OCI-LY7 (cell line): ENCODE results near the gene RETSAT. TPM values are rescaled to one million over a fixed set of nuclear protein-coding genes. Genes with fewer than 3 reads are reported as not detected.

Experiments used
- BruUV-seq: library from RNA; stranded (reverse); fragments of 400-500 nt; replicated peaks from 2 replicates; lab custom pipeline; 2021; lab: Mats Ljungman, UMichigan
- CTCF ChIA-PET: fragments of 300-600 bp; sonication (Branson Sonifier 250); formaldehyde crosslinking; loops from one replicate; lab custom pipeline; 2022; ENCODE audit warnings: antibody characterized with exemption; ENCODE audit not compliant: unreplicated experiment; lab: Charles Lee
- POLR2A ChIA-PET: fragments of 300-600 bp; sonication (Branson Sonifier 250); formaldehyde crosslinking; loops from one replicate; lab custom pipeline; 2022; ENCODE audit warnings: antibody characterized with exemption; lab: Charles Lee
- DNase-seq: peaks from one replicate; pipeline ENCODE4 v3.0.0-alpha.2; 2015; ENCODE audit warnings: low spot score
- H2AFZ ChIP-seq: fragments of 200-600 bp; sonication (generic), shearing (Covaris generic); 2 replicates; pipeline ENCODE4 v1.6.1; 2014; ENCODE audit warnings: mild to moderate bottlenecking, antibody characterized with exemption, low read length, moderate library complexity
- H3K27ac ChIP-seq: fragments of 200-600 bp; sonication (generic); 2 replicates; pipeline ENCODE4 v1.5.1; 2014; ENCODE audit warnings: mixed run types, low read depth, mild to moderate bottlenecking, moderate library complexity, low read length, inconsistent platforms; ENCODE audit not compliant: poor library complexity, severe bottlenecking
- H3K36me3 ChIP-seq: fragments of 200-600 bp; sonication (generic); 2 replicates; pipeline ENCODE4 v1.6.1; 2014; ENCODE audit warnings: mild to moderate bottlenecking, antibody characterized with exemption, low read length, moderate library complexity, mixed read lengths; ENCODE audit not compliant: insufficient read depth
- H3K4me1 ChIP-seq: fragments of 200-600 bp; sonication (generic); 2 replicates; pipeline ENCODE4 v1.5.1; 2014; ENCODE audit warnings: mild to moderate bottlenecking, low read length; ENCODE audit not compliant: insufficient read depth, poor library complexity, severe bottlenecking
- H3K4me2 ChIP-seq: fragments of 200-600 bp; sonication (generic); 2 replicates; pipeline ENCODE4 v1.6.1; 2014; ENCODE audit warnings: mild to moderate bottlenecking, low read length
- H3K4me3 ChIP-seq: fragments of 200-600 bp; sonication (generic); 2 replicates; pipeline ENCODE4 v1.5.1; 2014; ENCODE audit warnings: mild to moderate bottlenecking, low read depth, low read length; ENCODE audit not compliant: poor library complexity, severe bottlenecking
- H3K79me2 ChIP-seq: fragments of 200-600 bp; sonication (generic); 2 replicates; pipeline ENCODE4 v1.6.1; 2016; ENCODE audit warnings: low read depth, mild to moderate bottlenecking, low read length, moderate library complexity, mixed read lengths; ENCODE audit not compliant: insufficient read depth
- H3K9me2 ChIP-seq: fragments of 200-600 bp; sonication (generic); 2 replicates; pipeline ENCODE4 v1.6.1; 2016; ENCODE audit warnings: mild to moderate bottlenecking, low read length, mixed read lengths; ENCODE audit not compliant: insufficient read depth
- H3K9me3 ChIP-seq: fragments of 200-600 bp; sonication (generic); 2 replicates; pipeline ENCODE4 v1.6.1; 2014; ENCODE audit warnings: mild to moderate bottlenecking, mixed run types, low read length, mixed read lengths
- H4K20me1 ChIP-seq: fragments of 200-600 bp; sonication (generic); 2 replicates; pipeline ENCODE4 v1.6.1; 2014; ENCODE audit warnings: mild to moderate bottlenecking, antibody characterized with exemption, low read length, moderate library complexity, mixed read lengths; ENCODE audit not compliant: insufficient read depth
- EZH2phosphoT487 ChIP-seq: fragments of 200-600 bp; sonication (generic); IDR thresholded peaks from 2 replicates; pipeline ENCODE4 v1.6.1; 2018; ENCODE audit warnings: low read depth, borderline replicate concordance, mild to moderate bottlenecking, mixed run types, antibody characterized with exemption, low read length, moderate library complexity, mixed read lengths
- intact Hi-C: fragments of 100-400 bp; cut with micrococcal nuclease; formaldehyde crosslinking; loops from one replicate; pipeline ENCODE4 v1.10.0; 2022; ENCODE audit not compliant: unreplicated experiment
- total RNA-seq, 2 experiments: library from RNA; depleted of rRNA in 1 of 2; stranded (reverse); fragments of >200 nt in 1 of 2; shearing (Covaris generic) in 1 of 2; gene quantifications; 2 replicates each; pipeline ENCODE4 v1.2.3, GENCODE V29; 2014 to 2022
- TF ChIP-seq, protein P1 (sequence below): fragments of 200-600 bp; sonication (generic); conservative IDR thresholded peaks from 2 replicates; pipeline ENCODE4 v1.5.1; 2014; ENCODE audit warnings: mild to moderate bottlenecking, antibody characterized with exemption, low read length, moderate library complexity, mixed read lengths

RETSAT gene
- total RNA-seq, 2 experiments from 2014 or later: 14.1 to 19.9 TPM

DNA sequence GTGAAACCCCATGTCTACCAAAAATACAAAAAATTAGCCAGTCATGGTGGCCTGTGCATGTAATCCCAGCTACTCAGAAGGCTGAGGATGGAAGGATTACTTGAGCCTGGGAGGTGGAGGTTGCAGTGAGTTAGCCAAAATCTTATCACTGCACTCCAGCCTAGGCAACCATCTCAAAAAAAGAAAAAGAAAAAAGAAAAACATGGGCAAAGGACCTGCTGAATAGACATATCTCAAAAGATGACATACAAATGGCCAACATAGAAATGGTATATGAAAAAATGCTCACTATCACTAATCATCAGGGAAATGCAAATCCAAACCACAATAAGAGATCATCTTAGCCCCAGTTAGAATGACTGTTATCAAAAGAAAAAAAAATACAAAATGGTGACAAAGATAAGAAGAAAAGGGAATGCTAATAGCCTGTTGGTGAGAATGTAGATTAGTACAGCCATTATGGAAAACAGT, 25.1 kb downstream of the RETSAT start:
- Histone ChIP-seq H3K27ac (no peak overlapping the region), H3K9me3 (no peaks in the 10 kb centered on the region), H3K9me2 (no peaks in the 10 kb centered on the region), H4K20me1 (peaks cover 21% of the 10 kb centered on the region), H3K36me3 (peaks cover 31% of the 10 kb centered on the region), H3K4me2 (peak overlapping the region; percentile 99), H2AFZ (no peak overlapping the region), H3K4me1 (peaks cover 20% of the 10 kb centered on the region), H3K4me3 (peak overlapping the region; percentile 93), H3K79me2 (peaks cover 42% of the 10 kb centered on the region)
- intact Hi-C loops: no loop called here
- CTCF ChIA-PET: no interaction called here
- DNase-seq: no peak
- BruUV-seq: no TSS peak
- no peak for TF ChIP-seq EZH2phosphoT487
- TF ChIP-seq, protein P1, sequence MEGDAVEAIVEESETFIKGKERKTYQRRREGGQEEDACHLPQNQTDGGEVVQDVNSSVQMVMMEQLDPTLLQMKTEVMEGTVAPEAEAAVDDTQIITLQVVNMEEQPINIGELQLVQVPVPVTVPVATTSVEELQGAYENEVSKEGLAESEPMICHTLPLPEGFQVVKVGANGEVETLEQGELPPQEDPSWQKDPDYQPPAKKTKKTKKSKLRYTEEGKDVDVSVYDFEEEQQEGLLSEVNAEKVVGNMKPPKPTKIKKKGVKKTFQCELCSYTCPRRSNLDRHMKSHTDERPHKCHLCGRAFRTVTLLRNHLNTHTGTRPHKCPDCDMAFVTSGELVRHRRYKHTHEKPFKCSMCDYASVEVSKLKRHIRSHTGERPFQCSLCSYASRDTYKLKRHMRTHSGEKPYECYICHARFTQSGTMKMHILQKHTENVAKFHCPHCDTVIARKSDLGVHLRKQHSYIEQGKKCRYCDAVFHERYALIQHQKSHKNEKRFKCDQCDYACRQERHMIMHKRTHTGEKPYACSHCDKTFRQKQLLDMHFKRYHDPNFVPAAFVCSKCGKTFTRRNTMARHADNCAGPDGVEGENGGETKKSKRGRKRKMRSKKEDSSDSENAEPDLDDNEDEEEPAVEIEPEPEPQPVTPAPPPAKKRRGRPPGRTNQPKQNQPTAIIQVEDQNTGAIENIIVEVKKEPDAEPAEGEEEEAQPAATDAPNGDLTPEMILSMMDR: no peak
- POLR2A ChIA-PET: interaction anchor here (2.6 kb wide), 1 partner anchor 20 kb away, joined by 8 read pairs; no protein-coding TSS in a partner anchor

DNA sequence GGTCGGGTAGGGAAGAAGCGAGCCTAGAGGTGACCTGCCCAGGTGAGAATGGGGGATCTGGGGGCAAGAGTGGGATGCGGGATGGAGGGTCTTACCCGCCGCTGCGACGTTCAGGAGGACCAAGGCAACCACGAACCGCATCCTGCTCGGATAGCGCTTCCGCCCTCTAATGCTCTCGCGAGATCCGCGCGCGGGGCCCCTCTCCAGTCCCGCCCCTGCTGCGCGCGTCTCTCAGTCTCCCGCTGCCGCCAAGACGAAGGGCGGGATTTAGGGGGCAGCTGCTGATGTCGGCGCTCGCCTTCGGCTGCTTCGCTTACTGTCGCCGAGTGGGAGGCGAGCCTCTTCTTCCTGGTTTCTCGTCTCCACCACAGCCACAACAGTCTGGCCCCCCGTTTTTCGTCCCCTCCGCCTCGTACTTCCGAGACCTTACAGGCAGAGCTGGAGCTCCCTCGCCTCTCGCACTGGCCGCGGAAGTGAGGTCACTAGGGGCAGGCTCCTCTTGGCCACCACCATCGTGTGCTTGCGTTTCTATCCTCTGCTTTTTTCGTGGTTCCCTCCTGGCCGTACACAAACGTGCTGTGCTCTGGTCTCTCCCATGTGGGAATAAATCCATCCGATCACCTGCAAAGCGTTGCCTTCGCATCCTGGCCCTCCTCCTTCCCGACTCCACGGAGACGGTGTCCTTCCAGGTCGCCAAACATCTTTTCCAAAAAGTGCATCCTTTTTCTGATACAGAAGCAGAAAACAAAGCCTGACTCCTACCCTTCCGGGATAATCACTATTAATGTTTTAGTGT, 26.3 kb downstream of the RETSAT start, which contains the start of gene TGOLN2:
TGOLN2 (minus strand) TSS at position 168 of the 796 bp plus-strand sequence; CDS start at position 141, 27 bp downstream.
- peaks cover 53% of the 10 kb centered on the region for H3K79me2 ChIP-seq
- TSS peak; percentile 94 for BruUV-seq

More for the DNA sequence above, 26.3 kb downstream of the RETSAT start, which contains the start of gene TGOLN2:
- DNase-seq: peak; percentile 96
- peak within 1 kb of the TSS; percentile 99 for H3K4me2 ChIP-seq
- H3K27ac ChIP-seq: peak within 1 kb of the TSS; percentile 73
- H3K9me2 ChIP-seq: no peaks in the 10 kb centered on the region
- intact Hi-C loops: loop anchor here (1.0 to 2.0 kb wide), 2 partner anchors 26 to 211 kb away; partner anchors contain the start of genes ELMOD3, MAT2A and RETSAT
- H3K4me3 ChIP-seq: peak within 1 kb of the TSS; percentile 93
- H3K4me1 ChIP-seq: peaks cover 26% of the 10 kb centered on the region
- CTCF ChIA-PET: interaction anchor here (0.5 to 0.6 kb wide), 2 partner anchors 11 to 211 kb away, joined by 4 to 7 read pairs; partner anchors contain the start of gene MAT2A
- no peaks in the 10 kb centered on the region for H3K9me3 ChIP-seq
- POLR2A ChIA-PET: interaction anchor here (0.6 to 2.7 kb wide), 20 partner anchors 9 to 1178 kb away, joined by 3 to 12 read pairs (median 4); partner anchors contain the start of genes ELMOD3, GGCX, MAT2A and RETSAT
- peak within 1 kb of the TSS; percentile 73; the same call in 1 of the 2 replicates for H2AFZ ChIP-seq
- peaks cover 26% of the 10 kb centered on the region for H4K20me1 ChIP-seq
- TF ChIP-seq, protein P1: no peak
- no peak for TF ChIP-seq EZH2phosphoT487
- peaks cover 43% of the 10 kb centered on the region for H3K36me3 ChIP-seq
